HG02798 (cell line): ENCODE data around the gene HAO1.
A peak's percentile ranks its signal among the peaks of the same experiment; 100 is the strongest.
"Not testable (repeated sequence)": the region's sequence is repeated elsewhere in the genome, so short reads cannot be mapped to it uniquely, and the experiment has no call there.

Experiments used
- ATAC-seq: cut with Tn5 transposase; IDR thresholded peaks from one replicate; pipeline ENCODE4 v1.9.1; 2021; ENCODE audit warnings: mild to moderate bottlenecking; ENCODE audit not compliant: unreplicated experiment, poor library complexity

HAO1 gene

DNA sequence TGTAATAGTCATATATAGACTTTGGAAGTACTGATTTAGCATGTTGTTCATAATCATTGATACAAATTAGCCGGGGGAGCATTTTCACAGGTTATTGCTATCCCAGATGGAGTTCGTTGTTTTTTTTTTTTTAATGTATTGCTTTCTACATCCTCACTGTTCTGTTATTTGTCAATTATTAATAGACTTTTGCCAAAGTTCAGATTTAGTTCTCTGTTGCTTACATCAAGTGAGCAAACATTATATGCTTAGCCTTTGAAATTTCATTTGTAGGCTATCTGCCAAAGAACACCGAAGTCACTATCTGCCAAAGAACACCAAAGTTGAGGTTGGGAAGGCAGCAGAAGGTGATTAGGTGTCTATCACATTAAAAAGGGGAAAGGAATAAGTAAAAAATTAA is at the start of gene HAO1:
Gene HAO1, minus strand, starts transcription at position 118 of the 400 bp plus-strand sequence. Its CDS starts 36 bp downstream, at position 82.
- ATAC-seq, result no peak

DNA sequence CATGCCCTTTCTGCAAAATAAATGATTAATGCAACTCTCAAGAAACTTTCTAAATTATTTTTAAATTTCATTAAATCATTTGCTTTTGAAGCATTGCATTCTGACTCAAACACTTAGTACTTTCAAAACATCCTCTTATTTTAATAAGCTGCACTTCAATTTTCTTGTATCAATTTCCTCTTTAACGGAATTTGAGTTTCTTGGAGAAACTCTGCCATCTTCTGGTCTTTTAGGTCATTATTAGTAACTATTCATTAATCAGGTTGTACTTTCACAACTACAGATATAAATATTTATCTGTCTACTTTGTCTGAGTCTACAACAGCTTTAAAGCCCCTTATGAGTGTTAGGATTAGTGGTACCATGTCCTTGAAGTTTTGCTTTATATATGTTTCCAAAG is 49.1 kb upstream of the HAO1 start:
- ATAC-seq, result no peak

- no peak for ATAC-seq
Measured at GRCh38 chr20:7985916-7986315, 45.7 kb upstream of the HAO1 start.

DNA sequence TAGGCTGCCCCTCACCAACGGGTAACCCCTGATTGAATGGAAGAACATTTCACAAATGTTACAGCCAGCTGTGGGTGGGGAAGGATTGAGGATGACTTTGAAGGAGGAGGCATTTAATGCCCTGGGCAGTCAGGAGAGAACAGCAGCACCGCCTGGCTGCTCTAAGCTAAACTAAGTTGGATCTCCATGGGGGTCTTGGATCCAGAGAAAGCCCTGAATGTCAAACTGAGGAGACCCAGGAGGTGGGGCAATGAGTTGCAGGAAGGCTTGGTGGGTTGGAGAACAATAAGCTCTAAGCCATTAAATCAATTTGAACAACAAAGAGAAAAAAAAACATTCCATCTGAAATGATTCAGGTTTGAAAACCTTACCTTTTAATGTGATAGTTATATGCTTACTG is 43.9 kb upstream of the HAO1 start:
- ATAC-seq, result no peak

GRCh38 chr20:7981374-7981773 is 41.1 kb upstream of the HAO1 start:
- ATAC-seq, result no peak

- peak; percentile 77 for ATAC-seq
Measured at GRCh38 chr20:7980332-7981046, 40.2 kb upstream of the HAO1 start.

GRCh38 chr20:7977709-7978108 is 37.5 kb upstream of the HAO1 start:
- ATAC-seq, result no peak

GRCh38 chr20:7975851-7976414 is 35.7 kb upstream of the HAO1 start:
- ATAC-seq, result no peak

GRCh38 chr20:7974785-7975435 is 34.7 kb upstream of the HAO1 start:
- no peak for ATAC-seq

DNA sequence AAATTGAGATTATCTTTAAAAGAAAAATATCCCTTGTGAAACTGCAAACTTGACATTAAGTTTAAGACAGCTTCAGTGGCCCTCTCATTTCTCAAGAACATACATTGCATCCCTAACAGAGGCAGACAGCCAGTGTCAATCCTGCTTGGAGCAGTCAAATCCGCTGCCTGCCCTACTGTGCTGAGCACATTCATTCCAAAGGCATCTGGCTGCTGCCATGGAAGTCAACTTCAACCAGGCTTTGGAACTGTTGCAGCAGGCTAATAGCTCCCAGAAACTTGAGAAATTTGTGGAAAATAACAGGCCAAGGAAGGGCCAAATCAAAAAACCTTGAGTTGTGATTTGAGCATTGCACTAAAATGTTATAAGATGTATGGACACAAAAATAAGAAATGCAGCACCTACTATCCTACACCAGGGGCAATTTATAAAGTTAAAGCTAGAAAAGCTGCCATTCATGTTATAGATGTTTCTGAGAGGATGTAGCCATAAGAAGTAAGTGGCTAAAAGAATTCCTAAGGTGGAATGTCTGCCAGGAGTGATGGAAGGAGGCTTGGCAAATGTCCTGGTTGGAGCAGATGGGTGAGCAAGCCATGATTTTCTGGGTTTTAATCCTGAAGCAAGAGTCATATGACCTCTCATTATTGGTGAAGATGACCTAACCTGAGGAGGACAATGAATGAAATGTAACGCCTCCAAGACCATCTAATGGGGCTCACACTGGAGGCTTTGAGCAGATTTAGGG is 31.4 kb upstream of the HAO1 start:
- no peak for ATAC-seq

DNA sequence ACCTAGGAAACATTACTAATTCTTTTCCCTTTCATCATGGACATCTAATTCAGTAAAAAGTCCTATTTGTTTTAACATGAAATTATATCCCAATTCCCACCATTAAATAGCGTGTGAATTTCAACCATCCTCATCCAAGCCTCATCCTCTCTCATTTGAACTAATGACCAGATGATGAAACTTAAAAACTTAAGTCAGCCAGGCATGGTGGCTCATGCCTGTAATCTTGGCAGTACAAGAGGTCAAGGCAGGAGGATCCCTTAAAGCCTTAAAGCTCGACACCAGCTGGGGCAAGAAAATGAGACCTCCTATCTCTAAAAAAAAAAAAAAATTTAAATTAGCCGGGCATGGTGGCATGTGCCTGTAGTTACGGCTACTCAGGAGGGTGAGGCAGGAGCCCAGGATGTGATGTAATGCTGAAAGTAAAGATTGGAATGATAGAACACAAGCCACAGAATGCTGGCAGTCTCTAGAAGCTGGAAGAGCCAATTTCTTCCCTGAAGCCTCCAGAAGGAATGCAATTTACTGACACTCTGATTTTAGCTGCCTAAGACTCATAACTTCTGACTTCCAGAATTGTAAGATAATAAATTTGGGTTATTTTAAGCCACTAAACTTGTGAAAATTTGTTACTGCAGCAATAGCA is 27.1 kb upstream of the HAO1 start:
- ATAC-seq, result no peak

DNA sequence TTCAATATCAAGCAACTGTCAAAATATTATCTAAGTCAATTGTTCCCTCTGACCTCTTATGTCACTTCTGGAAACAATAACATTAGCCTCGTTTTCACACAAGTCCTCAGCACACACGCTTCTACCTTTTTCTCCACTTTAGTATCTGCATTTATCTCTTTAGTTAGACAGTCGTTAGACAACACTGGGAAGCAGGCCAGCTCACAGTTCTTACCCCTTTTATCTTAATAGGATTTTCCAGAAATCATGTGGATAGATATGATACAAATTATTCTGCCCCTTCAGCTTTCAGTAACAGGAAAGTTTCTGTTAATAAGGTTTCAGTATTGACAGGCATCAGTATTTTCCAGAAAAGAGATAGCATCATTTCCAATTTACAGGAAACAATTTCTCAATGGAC is 25.9 kb upstream of the HAO1 start:
- no peak for ATAC-seq

DNA sequence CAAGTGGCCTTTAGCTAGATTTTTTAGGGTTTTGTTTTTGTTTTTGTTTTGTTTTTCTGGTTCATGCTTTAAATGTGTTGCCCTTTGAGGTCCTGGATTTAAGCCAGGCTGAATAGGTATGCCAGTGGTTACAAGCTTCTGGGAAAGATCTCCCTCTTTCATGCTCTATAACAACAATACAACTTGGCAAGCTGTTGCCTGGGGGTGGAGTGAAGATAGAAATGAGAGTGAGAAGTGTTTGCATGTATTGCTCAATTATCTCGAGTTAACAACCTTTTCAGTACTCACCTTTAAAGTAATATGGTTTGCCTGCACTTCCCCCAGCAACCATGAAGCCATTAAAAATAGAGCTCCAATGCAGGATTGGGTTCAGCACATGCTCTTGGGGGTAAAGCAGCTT is 19.2 kb upstream of the HAO1 start:
- ATAC-seq, result no peak

- not testable (repeated sequence) for ATAC-seq
Measured at GRCh38 chr20:7956561-7956960, 16.3 kb upstream of the HAO1 start.

- ATAC-seq, result no peak
Measured at GRCh38 chr20:7950387-7950786, 10.1 kb upstream of the HAO1 start.

- no peak for ATAC-seq
Measured at GRCh38 chr20:7943891-7944290, 3.6 kb upstream of the HAO1 start.

DNA sequence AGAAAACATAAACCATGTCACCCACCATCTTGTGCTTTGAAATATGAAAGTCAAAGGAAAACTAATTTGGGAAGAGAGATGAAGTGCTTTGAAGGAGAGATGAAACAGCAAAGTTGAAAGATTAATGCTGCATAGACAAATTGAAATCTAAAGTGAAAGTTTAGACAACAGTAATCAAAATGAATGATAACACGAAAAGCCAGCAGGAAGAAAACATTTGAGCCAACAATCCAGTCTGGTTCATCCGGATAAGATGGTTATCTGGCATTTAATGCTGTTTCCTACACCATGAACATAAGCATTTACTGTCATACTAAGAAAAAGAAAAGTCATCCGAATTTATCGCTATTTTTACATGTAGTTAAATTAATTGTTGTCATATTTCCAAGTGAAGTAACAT is 595 bp downstream of the HAO1 start:
- no peak for ATAC-seq

DNA sequence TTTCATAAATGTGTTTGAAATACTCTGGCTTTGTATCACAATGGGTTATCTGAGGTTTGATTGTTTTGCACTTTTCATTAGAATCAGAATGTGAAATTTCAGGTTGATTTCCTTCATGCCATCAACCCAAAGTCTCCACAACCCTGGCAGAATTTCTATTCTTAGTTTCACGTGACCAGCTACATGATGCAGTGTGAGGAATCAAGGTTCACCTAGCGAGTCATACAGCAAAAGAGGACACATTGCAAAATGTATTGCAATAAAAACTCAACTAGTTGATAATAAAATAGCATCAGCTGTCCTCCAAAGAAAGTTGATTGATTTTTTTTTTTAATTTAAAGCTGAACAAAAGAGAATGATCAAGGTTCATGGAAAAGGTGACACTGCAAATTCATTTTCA is 2.2 kb downstream of the HAO1 start:
- no peak for ATAC-seq

GRCh38 chr20:7937328-7937727 is 2.9 kb downstream of the HAO1 start:
- ATAC-seq, result no peak

GRCh38 chr20:7935027-7935551 is 5.2 kb downstream of the HAO1 start:
- no peak for ATAC-seq
